ENCODE results near the gene SIGLEC8. TPM values are rescaled to one million over a fixed set of nuclear protein-coding genes. Genes with fewer than 3 reads are reported as not detected.

The SIGLEC8 gene
- total and polyA plus RNA-seq, 2 of the 8 experiments (the other 6 are each of a cell fraction or from before 2014, with no cell fraction given) = not detected

GRCh38 chr19:51489113-51489512 is 30.9 kb upstream of the SIGLEC8 start (continued):
- TF ChIP-seq, protein P1, sequence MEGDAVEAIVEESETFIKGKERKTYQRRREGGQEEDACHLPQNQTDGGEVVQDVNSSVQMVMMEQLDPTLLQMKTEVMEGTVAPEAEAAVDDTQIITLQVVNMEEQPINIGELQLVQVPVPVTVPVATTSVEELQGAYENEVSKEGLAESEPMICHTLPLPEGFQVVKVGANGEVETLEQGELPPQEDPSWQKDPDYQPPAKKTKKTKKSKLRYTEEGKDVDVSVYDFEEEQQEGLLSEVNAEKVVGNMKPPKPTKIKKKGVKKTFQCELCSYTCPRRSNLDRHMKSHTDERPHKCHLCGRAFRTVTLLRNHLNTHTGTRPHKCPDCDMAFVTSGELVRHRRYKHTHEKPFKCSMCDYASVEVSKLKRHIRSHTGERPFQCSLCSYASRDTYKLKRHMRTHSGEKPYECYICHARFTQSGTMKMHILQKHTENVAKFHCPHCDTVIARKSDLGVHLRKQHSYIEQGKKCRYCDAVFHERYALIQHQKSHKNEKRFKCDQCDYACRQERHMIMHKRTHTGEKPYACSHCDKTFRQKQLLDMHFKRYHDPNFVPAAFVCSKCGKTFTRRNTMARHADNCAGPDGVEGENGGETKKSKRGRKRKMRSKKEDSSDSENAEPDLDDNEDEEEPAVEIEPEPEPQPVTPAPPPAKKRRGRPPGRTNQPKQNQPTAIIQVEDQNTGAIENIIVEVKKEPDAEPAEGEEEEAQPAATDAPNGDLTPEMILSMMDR (IDR thresholded peaks at IDR 0.05; ENCODE audit: control extremely low read depth in 1 of 3, insufficient read depth in 1 of 3, low read depth in 1 of 3, low read length in 3 of 3) = no peak
- TF ChIP-seq SRF (IDR thresholded peaks at IDR 0.05; ENCODE audit: low read depth, low read length) (no peak), CBX5 (IDR thresholded peaks at IDR 0.05; ENCODE audit: low read depth, low read length) (no peak), CBX8 (IDR thresholded peaks at IDR 0.05; ENCODE audit: borderline replicate concordance, low read depth, low read length) (no peak), CEBPB (IDR thresholded peaks at IDR 0.05; ENCODE audit: low read depth, low read length) (no peak), ASH2L (IDR thresholded peaks at IDR 0.05; ENCODE audit: low read length) (no peak), TAF7 (optimal IDR thresholded peaks at IDR 0.05; ENCODE audit: borderline replicate concordance, low read depth, low read length) (no peak), HDAC6 (IDR thresholded peaks at IDR 0.05; ENCODE audit: low read depth, low read length) (no peak), RFX5 (IDR thresholded peaks at IDR 0.05; ENCODE audit: borderline replicate concordance, low read depth, low read length) (no peak)

All from H1 (cell line).